ENCODE data around the gene DGKG. TPM values are rescaled to one million over a fixed set of nuclear protein-coding genes. Genes with fewer than 3 reads are reported as not detected.
A peak's percentile ranks its signal among the peaks of the same experiment; 100 is the strongest.

DGKG gene
- total and polyA plus RNA-seq, 10 of the 15 experiments (the other 5 are each of a cell fraction or from before 2014, with no cell fraction given), result 0.39 to 6.2 (median 4.7) TPM

DNA sequence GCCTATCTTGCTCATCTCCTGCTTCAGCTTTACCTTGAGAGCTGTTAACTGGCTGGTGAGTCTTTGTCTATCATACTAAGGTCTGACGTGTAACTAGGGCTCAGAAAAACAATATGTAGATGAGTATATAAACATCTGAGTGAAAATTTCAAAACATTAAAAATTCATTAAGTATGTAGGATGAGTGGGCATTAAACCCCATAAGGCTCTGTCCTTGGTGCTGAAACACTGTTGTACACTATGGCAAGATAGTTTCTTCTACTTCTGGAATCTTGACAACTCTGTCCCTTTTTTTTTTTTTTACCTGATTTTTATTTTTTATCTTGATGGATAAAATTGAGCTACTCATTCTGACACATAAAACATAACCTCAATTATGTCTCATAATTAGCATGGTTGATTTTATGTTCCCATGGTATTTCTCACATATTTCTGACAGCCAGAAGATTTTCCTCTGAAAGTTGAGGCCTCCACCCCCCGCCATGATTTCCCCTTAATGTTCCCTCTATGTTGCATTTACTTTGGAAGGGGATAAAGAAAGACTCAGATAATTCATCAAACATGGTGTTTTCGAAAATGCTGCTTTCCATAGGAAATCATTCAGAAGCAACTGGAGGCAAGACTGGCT is 54.3 kb downstream of the DGKG start:
- Histone ChIP-seq H3K27ac (ENCODE audit: control insufficient read depth, insufficient read depth) (no peak overlapping the region), H3K9ac (ENCODE audit: control insufficient read depth, insufficient read depth, low read length) (no peak overlapping the region), H2AFZ (ENCODE audit: control insufficient read depth, low read depth, low read length) (no peak overlapping the region), H3K27me3 (replicated peaks in 1 of 2; ENCODE audit: control insufficient read depth in 2 of 2, insufficient read depth in 2 of 2, low read length in 1 of 2) (peaks cover 2 to 7% of the 10 kb centered on the region in 2 experiments; a peak in 2 of 4 replicates), H3K4me1 (ENCODE audit: control insufficient read depth, insufficient read depth, low read length) (no peaks in the 10 kb centered on the region), H3K79me2 (ENCODE audit: control insufficient read depth, insufficient read depth, low read length) (no peaks in the 10 kb centered on the region), H3K4me2 (ENCODE audit: control insufficient read depth, insufficient read depth) (no peak overlapping the region), H3K36me3 (ENCODE audit: control insufficient read depth in 2 of 2, insufficient read depth in 2 of 2, low read length in 1 of 2) (no peaks in the 10 kb centered on the region), H3K4me3 (no peak overlapping the region), H4K20me1 (ENCODE audit: control insufficient read depth, insufficient read depth) (no peaks in the 10 kb centered on the region), H3K9me3 (replicated peaks; ENCODE audit: control insufficient read depth, insufficient read depth, low read length) (no peaks in the 10 kb centered on the region)
- ATAC-seq (no peak), FAIRE-seq (no peak), DNase-seq (ENCODE audit: low read depth, low spot score) (no peak)
- WGBS (ENCODE audit: insufficient coverage, insufficient replicate concordance, low lambda C conversion rate, missing lambda C conversion rate), result 0% methylated on average over 3 of the region's 3 CpGs
- RAD21 ChIA-PET (ENCODE audit: unreplicated experiment), result interaction anchor here (0.6 kb wide), 3 partner anchors 13 to 552 kb away, joined by 3 to 4 read pairs (median 4); no protein-coding TSS in a partner anchor
- no TSS peak for BruUV-seq (replicated peaks)
- in situ Hi-C loops (cut with MboI) (no loop called here), intact Hi-C loops (cut with micrococcal nuclease; ENCODE audit: unreplicated experiment) (no loop called here)
- TF ChIP-seq MYC (IDR thresholded peaks at IDR 0.05; ENCODE audit: insufficient read depth, insufficient read length, insufficient replicate concordance, low read length, severe bottlenecking), result no peak
- TF ChIP-seq, protein P1, sequence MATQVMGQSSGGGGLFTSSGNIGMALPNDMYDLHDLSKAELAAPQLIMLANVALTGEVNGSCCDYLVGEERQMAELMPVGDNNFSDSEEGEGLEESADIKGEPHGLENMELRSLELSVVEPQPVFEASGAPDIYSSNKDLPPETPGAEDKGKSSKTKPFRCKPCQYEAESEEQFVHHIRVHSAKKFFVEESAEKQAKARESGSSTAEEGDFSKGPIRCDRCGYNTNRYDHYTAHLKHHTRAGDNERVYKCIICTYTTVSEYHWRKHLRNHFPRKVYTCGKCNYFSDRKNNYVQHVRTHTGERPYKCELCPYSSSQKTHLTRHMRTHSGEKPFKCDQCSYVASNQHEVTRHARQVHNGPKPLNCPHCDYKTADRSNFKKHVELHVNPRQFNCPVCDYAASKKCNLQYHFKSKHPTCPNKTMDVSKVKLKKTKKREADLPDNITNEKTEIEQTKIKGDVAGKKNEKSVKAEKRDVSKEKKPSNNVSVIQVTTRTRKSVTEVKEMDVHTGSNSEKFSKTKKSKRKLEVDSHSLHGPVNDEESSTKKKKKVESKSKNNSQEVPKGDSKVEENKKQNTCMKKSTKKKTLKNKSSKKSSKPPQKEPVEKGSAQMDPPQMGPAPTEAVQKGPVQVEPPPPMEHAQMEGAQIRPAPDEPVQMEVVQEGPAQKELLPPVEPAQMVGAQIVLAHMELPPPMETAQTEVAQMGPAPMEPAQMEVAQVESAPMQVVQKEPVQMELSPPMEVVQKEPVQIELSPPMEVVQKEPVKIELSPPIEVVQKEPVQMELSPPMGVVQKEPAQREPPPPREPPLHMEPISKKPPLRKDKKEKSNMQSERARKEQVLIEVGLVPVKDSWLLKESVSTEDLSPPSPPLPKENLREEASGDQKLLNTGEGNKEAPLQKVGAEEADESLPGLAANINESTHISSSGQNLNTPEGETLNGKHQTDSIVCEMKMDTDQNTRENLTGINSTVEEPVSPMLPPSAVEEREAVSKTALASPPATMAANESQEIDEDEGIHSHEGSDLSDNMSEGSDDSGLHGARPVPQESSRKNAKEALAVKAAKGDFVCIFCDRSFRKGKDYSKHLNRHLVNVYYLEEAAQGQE (IDR thresholded peaks at IDR 0.05; ENCODE audit: low read depth, low read length), result peak; percentile 87
- POLR2A ChIA-PET, result interaction anchor here (0.6 kb wide), 1 partner anchor 1770 kb away, joined by 3 read pairs; no protein-coding TSS in a partner anchor
- CTCF ChIA-PET, result interaction anchor here (0.6 to 4.1 kb wide), 4 partner anchors 10 to 309 kb away, joined by 3 to 15 read pairs (median 3); no protein-coding TSS in a partner anchor
- SMC1A ChIA-PET (ENCODE audit: uncharacterized antibody, unreplicated experiment), result interaction anchor here (0.6 to 2.0 kb wide), 5 partner anchors 10 to 324 kb away, joined by 3 to 7 read pairs (median 3); no protein-coding TSS in a partner anchor
